Stimulated activated CD4-positive, alpha-beta T cell treated with anti-CD3 and anti-CD28 coated beads, Interleukin-1b, Interleukin-23, amount 100 ng/mL, for 48 hours (primary cell): ENCODE data around the gene HARS1.
"Not testable (repeated sequence)": the region's sequence is repeated elsewhere in the genome, so short reads cannot be mapped to it uniquely, and the experiment has no call there.

Experiments used
- DNase-seq: peaks from one replicate; pipeline ENCODE4 v3.0.0-alpha.2; 2020

Gene HARS1

DNA sequence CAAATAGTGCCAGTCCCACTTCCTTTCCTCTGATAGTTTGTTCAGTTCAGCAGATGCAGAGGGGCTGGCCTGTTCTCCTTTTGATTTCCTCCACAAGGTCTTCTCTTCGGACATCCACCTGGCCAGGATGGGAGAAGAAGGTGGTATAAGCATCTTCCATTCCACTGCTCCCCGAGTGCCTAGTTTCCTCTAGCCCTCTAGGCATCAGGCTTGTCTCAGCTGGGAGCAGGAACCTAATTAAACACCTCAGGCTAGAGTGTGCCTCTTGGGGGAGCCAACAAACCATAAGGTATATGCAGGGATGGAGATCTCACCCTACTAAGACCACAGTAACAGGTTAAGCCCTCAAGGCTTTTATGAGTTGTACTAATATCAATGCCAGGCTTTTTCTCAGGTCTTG lies 17.0 kb downstream of the HARS1 start:
- DNase-seq: no peak

GRCh38 chr5:140673187-140673976 lies 17.8 kb downstream of the HARS1 start, which contains the start of gene DND1:
Gene DND1 (minus strand): TSS chr5:140673576. CDS start chr5:140673542, 34 bp downstream.
- DNase-seq: no peak

DNA sequence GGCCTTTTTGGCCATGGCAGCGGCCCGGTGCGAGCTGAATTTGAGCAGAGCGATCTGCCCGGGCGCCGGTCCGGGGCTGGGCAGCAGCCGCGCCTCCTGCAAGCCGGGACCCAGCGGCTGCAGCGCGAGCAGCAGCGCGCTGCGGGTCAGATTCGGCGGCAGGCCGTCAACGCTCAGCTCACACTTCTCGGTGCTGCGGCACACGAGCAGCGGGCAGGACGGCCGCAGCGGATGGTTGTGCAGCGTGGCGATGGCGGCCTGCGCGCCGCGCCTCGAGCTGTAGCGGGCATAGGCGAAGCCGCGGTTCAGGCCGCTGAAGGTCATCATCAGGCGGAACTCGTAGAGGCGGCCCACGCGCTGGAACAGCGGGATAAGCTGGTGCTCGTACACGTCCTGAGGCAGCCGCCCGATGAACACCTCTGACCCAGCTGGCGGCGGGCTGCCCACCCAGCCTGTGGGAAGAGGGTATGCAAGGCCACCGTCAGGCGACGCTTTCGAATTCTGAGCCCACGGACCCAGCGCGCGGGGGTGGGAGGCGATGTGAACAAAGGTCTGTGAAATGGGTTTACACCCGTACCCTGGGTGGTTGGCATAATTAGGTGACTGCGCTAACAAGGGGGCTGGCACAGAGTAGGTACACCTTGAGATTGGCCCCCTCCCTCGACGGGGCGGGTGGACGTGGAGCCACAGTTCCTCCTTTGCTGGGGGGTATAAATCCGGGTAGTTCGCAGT lies 18.5 kb downstream of the HARS1 start:
- no peak for DNase-seq

GRCh38 chr5:140671472-140672125 lies 19.6 kb downstream of the HARS1 start:
- no peak for DNase-seq

DNA sequence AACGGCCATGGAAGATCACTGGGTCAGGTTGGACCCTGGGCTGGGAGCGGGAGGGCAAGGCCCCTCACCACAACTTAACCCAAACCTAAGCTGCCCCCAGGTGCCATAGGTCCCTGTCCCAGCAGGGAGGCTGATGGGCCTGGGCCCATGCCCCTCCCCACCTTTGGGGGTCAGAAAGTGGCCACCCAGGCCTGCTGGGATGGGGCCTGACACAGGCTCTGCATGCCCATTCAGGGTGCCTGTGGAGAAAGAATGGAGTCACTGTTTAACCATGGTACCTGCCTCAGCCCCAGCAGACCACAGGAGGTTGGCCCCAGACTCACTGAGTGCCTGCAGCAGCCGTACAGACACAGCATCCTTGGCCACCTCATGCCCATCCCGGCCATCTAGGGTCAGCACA lies 20.1 kb downstream of the HARS1 start:
- not testable (repeated sequence) for DNase-seq

GRCh38 chr5:140664359-140665119 lies 26.6 kb downstream of the HARS1 start, which contains the start of gene WDR55:
Gene WDR55 (plus strand): TSS chr5:140664904. CDS start chr5:140664913, 9 bp downstream.
- DNase-seq: peak; percentile 97

DNA sequence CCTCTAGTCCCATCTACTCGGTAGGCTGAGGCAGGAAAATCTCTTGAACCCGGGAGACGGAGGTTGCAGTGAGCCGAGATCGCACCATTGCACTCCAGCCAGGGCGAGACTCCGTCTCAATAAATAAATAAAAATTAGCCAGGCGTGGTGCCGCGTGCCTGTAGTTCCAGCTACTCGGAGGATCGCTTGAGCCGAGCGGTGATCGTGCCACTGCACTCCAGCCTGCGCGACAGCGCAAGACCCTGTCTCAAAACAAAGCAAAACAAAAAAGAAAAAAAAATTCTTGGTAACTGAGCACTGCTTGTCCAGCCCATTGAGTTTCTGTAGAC lies 27.2 kb downstream of the HARS1 start:
- DNase-seq: no peak

DNA sequence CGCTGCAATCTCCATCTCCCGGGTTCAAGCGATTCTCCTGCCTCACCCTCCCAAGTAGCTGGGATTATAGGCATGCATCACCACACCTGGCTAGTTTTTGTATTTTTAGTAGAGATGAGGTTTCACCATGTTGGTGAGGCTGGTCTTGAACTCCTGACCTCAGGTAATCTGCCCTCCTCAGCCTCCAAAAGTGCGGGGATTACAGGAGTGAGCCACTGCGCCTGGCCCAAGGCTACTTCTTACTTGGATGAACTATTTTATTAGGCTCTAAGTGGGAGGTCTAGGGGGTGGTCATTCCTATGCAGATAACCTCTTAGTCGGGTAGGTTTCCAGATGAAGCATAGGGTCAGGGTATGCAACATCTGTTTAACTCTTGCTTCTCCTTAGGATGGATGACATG lies 30.8 kb downstream of the HARS1 start:
- DNase-seq: not testable (repeated sequence)

GRCh38 chr5:140658870-140659269 lies 32.3 kb downstream of the HARS1 start:
- DNase-seq: no peak

GRCh38 chr5:140647042-140647419 lies 44.1 kb downstream of the HARS1 start:
- DNase-seq: no peak

DNA sequence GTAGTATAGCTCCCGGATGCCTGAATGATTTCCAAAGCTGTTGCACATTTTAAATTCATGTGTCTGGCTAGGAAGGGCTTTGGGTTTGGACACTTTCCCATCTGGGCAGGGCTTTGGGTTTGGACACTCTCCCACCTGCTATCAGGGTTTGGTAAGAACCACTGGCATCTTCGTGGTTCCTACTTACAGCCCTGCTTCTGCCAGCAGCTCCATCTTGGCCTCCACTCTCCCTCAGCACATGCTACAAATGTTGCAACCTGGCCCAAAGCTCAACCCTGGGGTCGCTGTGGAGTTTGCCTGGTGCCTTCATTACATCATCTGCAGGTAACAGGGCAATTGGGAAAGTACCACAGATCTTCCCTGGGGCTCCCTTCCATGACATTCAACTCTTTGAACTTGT lies 48.5 kb downstream of the HARS1 start:
- no peak for DNase-seq

- no peak for DNase-seq
These were observed 49.5 kb downstream of the HARS1 start for GRCh38 chr5:140641716-140642115.

DNA sequence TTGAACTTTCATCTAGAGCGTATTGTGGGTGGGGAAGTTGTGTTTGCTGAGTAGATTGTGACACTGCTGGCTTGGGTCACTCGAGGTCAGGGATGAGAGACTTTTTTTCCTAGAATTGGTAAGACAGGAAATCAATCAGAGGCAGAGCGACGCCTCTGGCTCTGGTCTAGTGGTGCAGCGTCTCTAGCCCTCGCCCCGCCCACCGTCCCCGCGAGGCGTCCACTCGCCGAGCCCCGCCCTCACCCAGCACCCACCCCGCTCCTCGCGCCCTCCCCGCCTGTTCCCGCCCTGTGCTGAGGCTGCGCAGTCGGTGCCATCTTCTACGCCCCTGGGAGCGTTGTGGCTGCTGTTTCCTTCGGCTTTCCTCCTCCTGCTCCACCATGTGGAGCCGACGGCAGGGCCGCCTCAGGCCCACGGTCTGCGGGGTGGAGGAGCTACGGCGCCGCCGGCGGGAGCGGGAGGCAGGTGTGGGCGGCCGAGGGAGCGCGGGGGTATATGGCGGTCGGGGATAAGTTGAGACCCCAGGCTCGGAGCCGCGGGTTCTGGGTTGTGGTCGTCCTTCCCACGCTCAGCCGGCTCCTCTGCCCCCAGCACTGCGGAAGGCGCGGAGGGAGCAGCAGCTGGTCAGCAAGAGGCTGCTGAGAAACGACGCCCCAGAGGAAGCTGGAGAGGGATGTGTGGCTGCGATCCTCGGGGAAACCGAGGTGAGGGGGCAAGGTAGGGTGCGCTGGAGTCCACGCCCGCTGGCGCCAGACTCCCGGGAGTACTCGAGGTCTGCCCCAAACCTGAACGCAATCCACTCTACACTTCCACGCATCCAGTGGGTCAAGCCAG lies 51.8 kb downstream of the HARS1 start, which contains the start of gene TMCO6:
Gene TMCO6 (plus strand): TSS at position 304 of the 834 bp plus-strand sequence. CDS start 77 bp downstream, at position 381.
- peak; percentile 97 for DNase-seq

DNA sequence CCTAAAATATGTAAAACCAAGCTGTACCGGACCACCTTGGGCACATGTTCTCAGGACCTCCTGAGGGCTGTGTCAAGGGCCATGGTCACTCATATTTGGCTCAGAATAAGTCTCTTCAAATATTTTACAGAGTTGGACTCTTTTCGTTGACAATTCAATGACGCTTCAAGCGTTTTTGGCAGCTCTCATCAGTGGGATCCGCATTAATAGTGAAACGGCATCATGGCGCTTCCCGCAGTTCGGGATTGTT lies 52.3 kb downstream of the HARS1 start:
- DNase-seq: not testable (repeated sequence)

- no peak for DNase-seq
These were observed 53.6 kb downstream of the HARS1 start for GRCh38 chr5:140637371-140638100.

DNA sequence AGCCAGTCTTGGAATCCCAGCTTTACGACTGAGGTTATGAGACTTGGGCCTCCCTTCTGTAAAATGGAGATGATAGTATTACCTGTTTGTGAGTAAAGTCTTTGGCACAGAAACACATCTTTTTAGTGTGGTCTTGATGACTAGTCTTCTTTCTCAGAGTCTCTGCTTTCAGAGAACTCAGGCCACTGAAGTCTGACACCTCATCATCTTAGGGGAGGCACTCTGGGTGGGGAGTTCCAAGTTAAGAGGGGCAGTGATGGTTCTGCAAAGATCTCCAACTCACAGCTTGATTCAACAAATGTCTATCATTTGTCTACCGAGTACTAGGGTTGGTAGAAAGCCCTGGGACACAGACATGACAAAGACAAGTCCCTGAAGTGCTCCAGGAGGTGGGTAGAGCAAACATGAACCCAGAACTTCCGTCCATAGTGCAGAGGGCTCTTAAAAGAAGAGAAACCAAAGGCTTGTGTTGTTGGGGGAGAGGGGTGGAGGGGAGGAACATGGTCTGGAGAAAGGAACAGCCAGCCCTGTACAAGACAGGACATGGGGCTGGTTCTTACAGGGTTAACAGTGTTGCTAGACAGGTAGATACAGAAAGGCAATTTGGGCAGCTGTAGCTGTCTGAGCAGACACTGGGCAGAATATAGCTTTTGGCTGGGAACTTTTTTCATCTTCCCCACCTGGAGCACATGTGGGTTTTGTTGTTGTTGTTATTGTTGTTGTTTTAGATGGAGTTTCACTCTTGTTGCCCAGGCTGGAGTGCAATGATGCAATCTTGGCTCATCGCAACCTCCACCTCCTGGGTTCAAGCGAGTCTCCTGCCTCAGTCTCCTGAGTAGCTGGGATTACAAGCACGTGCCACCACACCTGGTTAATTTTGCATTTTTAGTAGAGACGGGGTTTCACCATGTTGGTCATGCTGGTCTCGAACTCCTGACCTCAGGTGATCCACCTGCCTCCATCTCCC lies 55.6 kb downstream of the HARS1 start:
- peak; percentile 21 for DNase-seq

DNA sequence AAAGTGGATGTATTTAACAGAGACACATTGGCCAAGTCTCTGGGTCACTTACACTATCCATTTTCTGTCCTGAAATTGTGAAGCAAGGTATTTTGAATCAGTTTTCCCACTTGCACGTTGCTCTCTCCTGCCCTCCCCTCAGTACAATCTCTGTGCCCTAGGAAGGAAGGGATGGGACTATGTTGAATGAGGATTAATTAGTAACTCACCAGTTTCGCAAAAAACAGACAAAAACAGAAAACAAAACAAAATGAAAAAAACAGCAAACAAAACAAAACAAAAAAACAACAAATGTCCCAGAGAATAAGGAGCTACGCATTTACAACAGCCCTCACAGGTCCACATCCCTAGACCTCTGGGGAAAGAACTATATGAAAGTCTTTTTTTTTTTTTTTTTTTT lies 57.1 kb downstream of the HARS1 start:
- DNase-seq: no peak

GRCh38 chr5:140633501-140633900 lies 57.7 kb downstream of the HARS1 start:
- DNase-seq: no peak

GRCh38 chr5:140633021-140633471 lies 58.1 kb downstream of the HARS1 start, which contains the start of gene CD14:
Gene CD14 (minus strand): TSS chr5:140633175. CDS start chr5:140633071, 104 bp downstream.
- no peak for DNase-seq
